DND-41 (cell line): ENCODE results near the gene AFF4.

ENCODE experiments used
- EZH2 ChIP-seq: IDR thresholded peaks from 3 replicates; pipeline ENCODE4 v1.6.1; 2012; ENCODE audit warnings: borderline replicate concordance, low read depth, mild to moderate bottlenecking, moderate library complexity, low read length, inconsistent platforms; ENCODE audit not compliant: severe bottlenecking
- TF ChIP-seq, protein P1 (sequence below): IDR thresholded peaks from 2 replicates; pipeline ENCODE4 v1.5.1; 2012; ENCODE audit warnings: borderline replicate concordance, low read length, moderate library complexity, mild to moderate bottlenecking; ENCODE audit not compliant: poor library complexity, severe bottlenecking; ENCODE audit errors: extremely low read depth

DNA sequence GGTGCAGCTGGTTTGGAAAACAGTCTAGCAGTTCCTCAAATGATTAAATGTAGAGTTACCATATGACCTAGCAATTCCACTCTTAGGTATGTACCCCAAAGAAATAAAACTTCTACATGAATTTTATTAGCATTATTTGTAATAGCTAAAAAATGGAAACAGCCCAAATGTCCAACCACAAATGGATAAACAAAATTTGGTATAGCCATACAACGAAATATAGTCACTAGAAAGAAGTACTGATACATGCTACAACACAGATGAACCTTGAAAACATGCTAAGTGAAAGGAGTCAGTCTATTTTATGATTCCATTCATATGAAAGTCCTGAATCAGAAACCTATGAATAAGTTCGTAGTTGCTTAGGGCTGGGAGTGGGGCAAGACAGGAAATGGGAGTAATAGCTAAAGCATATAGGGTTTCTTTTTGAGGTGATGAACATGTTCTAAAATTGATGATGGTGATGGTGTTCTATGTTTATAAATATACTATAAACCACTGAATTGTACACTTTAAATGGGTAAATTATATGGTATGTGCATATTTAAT lies 103.5 kb downstream of the AFF4 start:
- TF ChIP-seq, protein P1, sequence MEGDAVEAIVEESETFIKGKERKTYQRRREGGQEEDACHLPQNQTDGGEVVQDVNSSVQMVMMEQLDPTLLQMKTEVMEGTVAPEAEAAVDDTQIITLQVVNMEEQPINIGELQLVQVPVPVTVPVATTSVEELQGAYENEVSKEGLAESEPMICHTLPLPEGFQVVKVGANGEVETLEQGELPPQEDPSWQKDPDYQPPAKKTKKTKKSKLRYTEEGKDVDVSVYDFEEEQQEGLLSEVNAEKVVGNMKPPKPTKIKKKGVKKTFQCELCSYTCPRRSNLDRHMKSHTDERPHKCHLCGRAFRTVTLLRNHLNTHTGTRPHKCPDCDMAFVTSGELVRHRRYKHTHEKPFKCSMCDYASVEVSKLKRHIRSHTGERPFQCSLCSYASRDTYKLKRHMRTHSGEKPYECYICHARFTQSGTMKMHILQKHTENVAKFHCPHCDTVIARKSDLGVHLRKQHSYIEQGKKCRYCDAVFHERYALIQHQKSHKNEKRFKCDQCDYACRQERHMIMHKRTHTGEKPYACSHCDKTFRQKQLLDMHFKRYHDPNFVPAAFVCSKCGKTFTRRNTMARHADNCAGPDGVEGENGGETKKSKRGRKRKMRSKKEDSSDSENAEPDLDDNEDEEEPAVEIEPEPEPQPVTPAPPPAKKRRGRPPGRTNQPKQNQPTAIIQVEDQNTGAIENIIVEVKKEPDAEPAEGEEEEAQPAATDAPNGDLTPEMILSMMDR = no peak
- no peak for TF ChIP-seq EZH2
